ENCODE data around the gene ALDOB.
"Not testable (repeated sequence)": the region's sequence is repeated elsewhere in the genome, so short reads cannot be mapped to it uniquely, and the experiment has no call there.

ALDOB gene

DNA sequence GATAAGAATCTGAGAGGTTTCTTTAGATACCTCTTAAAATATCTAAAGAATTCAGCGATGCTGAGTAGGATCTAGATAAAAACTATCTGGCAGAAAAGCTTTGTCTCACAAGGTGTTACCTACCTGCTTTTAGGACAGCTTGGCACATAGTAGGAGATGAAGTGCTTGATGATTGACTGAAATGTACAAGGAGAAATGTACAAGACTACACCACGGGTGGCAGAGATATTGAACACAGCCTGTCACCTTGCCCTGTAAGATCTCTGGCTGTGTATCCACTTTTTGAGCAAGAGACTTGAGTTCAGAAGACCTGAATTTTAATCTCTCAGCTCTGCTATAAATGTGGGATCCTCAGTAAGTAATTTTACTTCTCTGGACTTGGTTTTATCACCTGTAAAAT, 15.7 kb downstream of the ALDOB start:
- DNase-seq, result no peak

DNA sequence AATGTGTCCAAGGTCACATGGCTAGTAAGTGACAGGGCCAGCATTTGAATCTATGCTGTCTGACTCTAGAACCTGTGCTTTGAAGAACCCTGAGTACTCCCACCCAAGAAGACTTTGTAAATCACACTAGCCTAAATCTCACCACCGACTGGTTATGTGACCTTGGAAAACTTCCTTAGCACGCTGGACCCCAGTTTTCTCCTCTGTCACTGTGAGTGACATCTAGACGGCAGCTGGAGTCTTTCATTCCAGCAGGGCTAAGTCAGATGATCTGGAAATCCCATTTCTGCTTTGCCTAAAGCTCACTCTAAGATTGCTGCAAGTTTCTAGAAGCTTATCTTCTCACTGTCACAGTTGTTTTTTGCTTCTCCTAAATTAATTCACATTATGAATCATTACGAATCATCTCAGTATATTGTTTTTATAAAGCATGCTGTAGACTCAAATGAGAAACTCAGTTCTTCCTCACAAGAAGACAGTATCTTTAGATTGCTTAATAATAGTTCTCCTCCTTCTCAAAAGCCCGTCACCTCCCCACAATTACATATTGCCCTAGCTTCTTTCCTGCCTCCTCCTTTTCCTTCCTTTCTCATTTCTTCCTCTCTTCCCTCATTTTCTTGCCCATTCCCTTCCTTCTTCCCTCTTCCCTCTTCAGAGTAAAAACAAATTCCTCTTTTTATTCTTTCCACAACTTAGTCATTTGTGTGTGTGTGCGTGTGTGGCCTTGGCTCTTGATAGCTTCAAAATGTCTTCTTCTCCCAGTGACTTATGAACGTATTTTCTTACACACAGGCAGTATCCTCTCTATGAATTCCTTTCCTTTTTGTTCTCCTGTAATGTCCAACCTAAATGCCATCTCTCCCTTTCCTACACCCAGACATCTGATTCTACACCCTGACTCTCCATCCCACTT, 16.8 kb downstream of the ALDOB start:
- no peak for DNase-seq

DNA sequence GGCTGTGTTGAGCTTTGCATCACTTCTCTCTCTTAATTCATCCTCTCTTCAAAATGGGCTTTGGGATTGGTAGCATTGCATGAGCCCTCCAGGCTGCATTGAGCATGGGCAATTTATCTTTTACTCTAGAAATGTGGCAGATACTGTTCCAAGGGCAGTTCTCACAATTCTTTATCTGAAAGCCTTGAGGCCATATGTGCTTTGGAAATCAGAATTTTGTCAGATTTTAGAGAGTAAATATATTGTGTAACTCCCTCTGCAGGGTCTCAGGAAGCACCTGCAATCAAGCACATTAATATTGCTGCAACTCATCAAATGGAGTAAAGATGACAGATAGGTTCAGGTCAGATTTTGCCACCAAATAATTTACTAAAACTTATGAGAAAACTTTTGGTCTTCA, 17.6 kb downstream of the ALDOB start:
- no peak for DNase-seq

DNA sequence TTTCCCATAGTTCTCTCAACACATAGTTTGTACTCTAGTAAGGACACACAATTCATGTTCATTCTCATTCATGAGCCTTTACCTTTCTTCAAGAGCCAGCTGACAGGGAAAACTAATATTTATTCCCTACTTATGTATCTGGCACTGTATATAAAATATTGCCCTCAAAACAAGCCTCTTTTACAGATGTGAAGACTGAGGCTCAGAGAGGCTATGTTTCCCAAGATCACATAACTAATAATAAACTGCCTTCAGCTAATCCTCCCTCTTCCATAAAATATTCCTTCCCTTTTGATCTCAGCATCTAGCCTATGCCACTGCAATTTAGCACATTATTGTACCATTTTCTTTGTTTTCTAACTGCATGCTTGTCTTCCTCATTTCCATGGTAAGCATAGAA, 18.2 kb downstream of the ALDOB start:
- no peak for DNase-seq

DNA sequence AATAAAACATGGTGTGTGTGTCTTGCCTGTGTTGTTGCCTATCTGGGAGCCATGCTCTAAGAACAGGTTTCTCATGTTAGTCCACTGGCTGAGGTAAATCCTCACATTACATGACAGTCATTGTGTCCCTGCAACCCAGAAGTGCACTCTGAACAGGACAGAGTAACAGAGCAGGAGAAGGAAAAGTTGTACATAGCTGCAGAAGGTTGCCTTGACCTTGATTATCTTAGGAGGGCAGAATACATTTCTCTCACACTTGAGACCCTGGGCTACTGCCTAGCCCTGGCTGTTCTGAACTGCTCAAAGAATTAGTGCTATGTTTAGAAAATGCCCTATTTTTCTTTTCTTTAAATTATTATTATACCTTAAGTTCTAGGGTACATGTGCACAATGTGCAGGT, 20.0 kb downstream of the ALDOB start:
- no peak for DNase-seq

- DNase-seq, result no peak
These were observed 20.7 kb downstream of the ALDOB start for GRCh38 chr9:101414839-101415238.

GRCh38 chr9:101409079-101409477, 26.5 kb downstream of the ALDOB start:
- DNase-seq, result no peak

- DNase-seq, result no peak
These were observed 27.0 kb downstream of the ALDOB start for GRCh38 chr9:101408374-101409078.

DNA sequence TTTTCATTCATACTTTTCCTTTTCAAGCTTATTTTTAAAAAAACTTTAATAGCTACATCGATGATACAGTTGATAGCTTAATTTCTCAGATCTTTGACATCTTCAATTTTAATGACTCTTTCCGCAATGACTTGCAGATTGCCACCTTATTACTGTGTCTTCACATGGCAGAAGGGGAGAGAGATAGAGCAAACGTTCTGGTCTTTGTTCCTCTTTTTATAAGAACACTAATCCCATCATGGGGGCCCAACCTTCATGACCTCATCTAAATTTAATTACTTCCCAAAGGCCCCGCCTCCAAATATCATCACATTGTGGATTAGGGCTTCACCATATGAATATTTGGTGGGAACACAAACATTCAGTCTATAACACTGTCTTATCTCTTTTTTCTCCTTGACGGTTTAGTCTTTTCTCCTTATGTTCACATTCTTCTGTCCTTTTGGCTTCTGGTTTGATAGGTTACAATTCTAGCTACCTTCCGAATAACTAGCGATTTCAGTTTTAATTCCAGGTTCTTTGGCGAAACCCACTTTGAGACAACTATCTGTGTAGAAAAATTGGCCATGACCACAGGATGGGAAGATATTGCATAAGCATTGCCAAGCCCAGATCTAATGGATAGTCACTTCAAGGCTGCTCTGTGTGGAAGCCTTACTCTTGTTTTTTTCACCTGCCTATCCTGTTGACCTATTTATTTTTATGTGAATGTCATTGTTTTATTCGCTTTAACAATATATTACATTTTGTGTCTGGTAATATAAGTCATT, 31.9 kb downstream of the ALDOB start:
- DNase-seq, result no peak

GRCh38 chr9:101400120-101400519, 35.5 kb downstream of the ALDOB start:
- no peak for DNase-seq

DNA sequence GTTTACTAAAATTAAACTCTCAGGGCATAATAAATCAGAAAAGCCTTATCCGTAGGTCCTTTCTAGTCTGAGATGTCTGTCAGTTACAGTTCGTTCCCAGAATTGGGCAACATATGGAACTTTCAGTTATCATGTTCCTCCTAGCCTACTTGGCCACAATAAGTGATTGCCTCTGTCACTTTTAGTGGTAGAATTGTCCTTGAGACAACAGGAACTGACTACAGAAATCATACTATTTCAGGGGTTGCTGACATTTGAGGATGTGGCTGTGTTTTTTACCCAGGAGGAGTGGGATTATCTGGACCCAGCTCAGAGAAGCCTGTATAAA, 36.0 kb downstream of the ALDOB start:
- no peak for DNase-seq

DNA sequence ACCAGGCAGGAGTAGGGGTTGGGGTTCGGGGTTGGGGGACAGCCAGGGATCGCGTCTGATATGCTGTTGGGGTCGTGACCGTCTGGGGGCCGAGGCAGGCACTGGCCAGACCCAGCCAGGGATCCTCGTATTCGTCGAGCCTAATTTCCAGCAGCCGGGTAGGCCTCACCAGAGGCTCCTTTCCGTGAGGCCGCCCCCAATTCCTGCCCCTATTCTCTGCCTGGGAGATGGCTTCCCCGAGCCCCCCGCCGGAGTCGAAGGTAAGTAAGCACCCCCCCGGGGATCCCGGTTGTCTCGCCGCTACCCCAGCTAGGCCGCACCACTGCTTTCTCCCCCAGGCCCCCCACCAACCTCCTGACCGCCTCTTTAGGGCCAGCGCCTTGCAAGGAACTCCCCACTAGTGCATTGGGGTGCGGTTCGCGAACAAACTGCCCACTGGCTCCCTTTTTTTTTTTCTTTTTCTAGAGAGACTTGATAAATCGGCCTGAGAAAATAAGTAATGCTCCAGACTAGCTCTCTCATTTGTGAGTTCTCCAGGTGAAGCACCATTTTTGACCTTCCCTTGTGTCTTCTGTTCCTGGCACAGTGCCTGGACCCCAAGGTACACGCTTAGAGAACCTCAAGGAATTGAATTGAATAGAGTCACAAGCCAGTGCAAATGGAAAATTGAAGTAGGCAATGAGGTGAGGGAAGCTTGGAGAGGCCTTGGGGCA, 36.5 kb downstream of the ALDOB start:
- DNase-seq, result no peak

GRCh38 chr9:101398068-101398929, 37.3 kb downstream of the ALDOB start, which contains the start of the genes MRPL50 and ZNF189:
Gene MRPL50 (minus strand): TSS chr9:101398618. CDS start chr9:101398592, 26 bp downstream.
Gene ZNF189 (plus strand): TSS chr9:101398851. CDS start chr9:101399157, 306 bp downstream.
- peak; percentile 92 for DNase-seq

DNA sequence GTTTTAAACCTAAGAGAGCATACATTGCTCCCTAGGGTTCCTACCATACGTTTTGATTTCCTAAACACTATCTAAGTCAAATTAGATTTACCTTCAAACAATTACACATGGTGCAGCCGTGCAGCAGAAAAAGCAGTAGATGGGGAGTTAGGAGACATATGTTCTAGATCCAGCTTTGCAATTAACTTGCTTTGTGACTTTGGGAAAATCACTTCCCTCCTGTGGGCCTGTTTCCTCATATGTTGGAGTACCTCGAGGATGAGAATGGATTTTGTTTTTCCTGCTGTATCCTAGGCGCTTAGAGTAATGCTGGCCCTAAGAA, 37.9 kb downstream of the ALDOB start:
- DNase-seq, result no peak

- no peak for DNase-seq
These were observed 40.9 kb downstream of the ALDOB start for GRCh38 chr9:101394687-101395086.

DNA sequence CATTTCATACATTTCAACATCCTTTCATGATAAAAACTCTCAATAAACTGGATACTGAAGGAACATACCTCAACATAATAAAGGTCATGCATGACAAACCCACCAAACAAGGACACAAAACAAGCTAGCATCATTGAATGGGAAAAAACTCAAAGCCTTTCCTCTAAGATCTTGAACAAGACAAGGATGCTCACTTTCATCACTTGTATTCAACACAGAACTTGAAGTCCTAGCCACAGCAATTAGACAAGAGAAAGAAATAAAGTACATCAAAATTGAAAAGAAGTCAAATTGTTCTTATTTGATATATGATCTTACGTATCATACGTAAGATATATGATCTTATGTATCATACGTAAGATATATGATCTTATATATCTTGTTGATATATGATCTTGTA, 42.4 kb downstream of the ALDOB start:
- no peak for DNase-seq

DNA sequence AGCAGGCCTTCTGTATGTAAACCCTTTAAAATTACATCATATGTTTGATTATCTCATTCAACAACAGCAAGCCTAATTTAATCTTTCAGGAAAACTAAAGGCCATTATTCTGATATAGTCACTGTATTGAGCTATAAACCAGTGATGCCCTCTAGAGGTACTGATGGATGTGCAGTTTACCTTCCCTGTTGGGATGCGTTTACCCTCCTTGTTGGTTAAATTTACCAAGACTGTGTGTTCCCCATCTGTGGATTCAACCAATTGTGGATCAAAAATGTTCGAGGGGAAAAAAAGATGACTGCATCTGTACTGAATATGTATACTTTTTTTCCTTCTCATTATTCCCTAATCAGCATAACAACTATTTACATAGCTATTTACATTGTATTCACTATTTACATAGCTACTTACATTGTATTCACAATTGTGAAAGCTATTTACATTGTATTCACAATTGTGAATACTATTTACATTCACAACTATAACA, 47.0 kb downstream of the ALDOB start:
- no peak for DNase-seq

DNA sequence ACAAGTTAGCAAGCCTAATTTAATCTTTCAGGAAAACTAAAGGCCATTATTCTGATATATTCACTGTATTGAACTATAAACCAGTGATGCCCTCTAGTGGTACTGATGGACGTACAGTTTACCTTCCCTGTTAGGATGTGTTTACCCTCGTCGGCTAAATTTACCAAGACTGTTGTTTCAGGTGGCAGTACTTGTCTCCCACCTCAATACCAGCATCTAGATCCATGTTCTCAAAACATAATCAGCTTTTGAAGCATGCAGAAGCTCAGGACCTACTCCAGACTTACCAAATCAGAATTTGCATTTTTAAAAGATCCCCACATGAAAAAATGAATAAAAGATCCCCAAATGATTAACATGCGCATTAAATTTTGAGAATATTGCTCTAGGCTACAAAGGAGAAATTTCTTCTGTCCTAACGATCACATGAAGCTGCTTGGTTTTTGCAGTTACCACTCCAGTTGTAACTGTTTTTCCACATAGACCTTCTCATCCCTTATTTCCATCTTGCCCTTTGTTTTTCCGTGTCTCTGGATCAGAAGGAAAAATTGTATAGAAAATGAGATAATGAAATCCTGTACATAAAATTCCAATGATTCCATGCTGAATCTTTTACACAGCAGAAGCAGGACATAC, 47.6 kb downstream of the ALDOB start:
- DNase-seq, result no peak

GRCh38 chr9:101384873-101385536, 50.6 kb downstream of the ALDOB start, which contains the start of gene BAAT:
Gene BAAT (minus strand): TSS chr9:101385006. CDS start chr9:101371404, 13,602 bp downstream.
- not testable (repeated sequence) for DNase-seq

GRCh38 chr9:101383361-101383760, 52.2 kb downstream of the ALDOB start:
- DNase-seq, result no peak

Measured in NK-92 treated with Interleukin-12 subunit alpha and Interleukin-12 subunit beta, amount 100 ng/mL, for 24 hours (cell line).